ENCODE results near the gene FCN2. TPM values are rescaled to one million over a fixed set of nuclear protein-coding genes. Genes with fewer than 3 reads are reported as not detected.

FCN2 gene
- total RNA-seq, 1 donor from 2014 or later = not detected

DNA sequence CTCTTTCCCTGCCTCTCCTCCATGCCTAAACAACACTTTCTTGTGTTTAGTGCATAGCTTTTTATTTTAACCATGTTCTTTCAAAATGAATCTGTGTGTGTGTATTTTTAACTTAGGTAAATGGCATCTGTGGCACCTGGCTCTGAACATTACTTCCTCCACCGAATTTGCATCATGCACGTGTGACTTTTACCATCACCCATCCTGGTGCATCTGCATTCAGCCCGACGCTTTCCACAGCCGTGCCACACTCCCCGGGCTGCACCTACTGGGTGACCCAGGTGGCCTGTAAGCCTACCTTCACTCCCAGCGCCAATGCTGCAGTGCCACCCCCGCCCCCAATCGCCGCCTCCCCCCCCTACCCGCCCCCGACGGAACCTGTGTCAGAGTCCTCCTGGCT, 49.8 kb downstream of the FCN2 start:
- no peak for DNase-seq (ENCODE audit: low read depth in 2 of 2)

- no peak for DNase-seq (ENCODE audit: low read depth in 2 of 2)
These were observed 51.6 kb downstream of the FCN2 start for GRCh38 chr9:134932171-134932570.

DNA sequence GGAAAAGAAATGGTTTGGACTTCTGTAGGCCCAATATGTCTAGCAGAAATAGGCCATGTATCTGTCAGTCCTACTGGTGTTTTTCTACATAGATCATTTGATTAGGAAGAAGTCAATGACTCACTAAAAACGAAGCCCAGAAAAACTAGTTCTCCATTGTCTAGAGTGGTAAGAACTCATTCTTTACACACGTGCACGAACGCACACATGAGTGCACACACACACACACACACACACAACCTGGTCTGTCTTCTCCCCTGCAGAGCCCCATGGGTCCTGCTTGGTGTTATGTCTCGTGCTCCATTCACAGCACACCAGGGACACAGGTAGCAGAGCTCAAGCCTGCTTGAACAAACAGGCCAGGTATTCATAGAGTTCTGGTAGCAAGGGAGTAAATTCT, 52.0 kb downstream of the FCN2 start:
- no peak for DNase-seq (ENCODE audit: low read depth in 2 of 2)

- no peak for DNase-seq (ENCODE audit: low read depth in 2 of 2)
These were observed 52.6 kb downstream of the FCN2 start for GRCh38 chr9:134933076-134933659.

- no peak for DNase-seq (ENCODE audit: low read depth in 2 of 2)
These were observed 54.5 kb downstream of the FCN2 start for GRCh38 chr9:134935056-134935640.

- DNase-seq (ENCODE audit: low read depth in 2 of 2) = no peak
These were observed 55.2 kb downstream of the FCN2 start for GRCh38 chr9:134935701-134936345.

GRCh38 chr9:134936346-134937163, 55.9 kb downstream of the FCN2 start:
- no peak for DNase-seq (ENCODE audit: low read depth in 2 of 2)

Other genes with a start within 250 kb of the FCN2 start
- 1.2 and 3.0 TPM in 2 replicates for gene COL5A1, start 239.0 kb upstream of the FCN2 start, total RNA-seq
- gene FCN1, start 37.1 kb downstream of the FCN2 start, total RNA-seq = not detected in 2 replicates
- 16.2 and 30.0 TPM in 2 replicates for gene OLFM1, start 206.9 kb downstream of the FCN2 start, total RNA-seq

Measured in dermis microvascular lymphatic vessel endothelial cell (primary cell).